HepG2 (cell line): ENCODE measurements around the gene YY1. TPM values are rescaled to one million over a fixed set of nuclear protein-coding genes. Genes with fewer than 3 reads are reported as not detected.

Source experiments
- BRD4 ChIP-seq: sonication (generic); formaldehyde crosslinking; IDR thresholded peaks from 2 replicates; pipeline ENCODE4 v1.4.0; 2020; ENCODE audit warnings: missing genetic modification reagents
- CENPX ChIP-seq: sonication (generic); formaldehyde crosslinking; IDR thresholded peaks from 2 replicates; pipeline ENCODE4 v1.9.0; 2021; ENCODE audit warnings: mild to moderate bottlenecking, missing genetic modification reagents, moderate library complexity
- FOXO1 ChIP-seq: sonication (generic); formaldehyde crosslinking; IDR thresholded peaks from 2 replicates; pipeline ENCODE4 v1.4.0; 2020; ENCODE audit warnings: missing genetic modification reagents
- FOXP1 ChIP-seq, 2 experiments: fragments of 450-650 bp in 1 of 2; IDR thresholded peaks; 2 replicates each; pipeline ENCODE4 v1.6.1; 2017 to 2018; ENCODE audit warnings: antibody characterized with exemption in 1 of 2
- GABPB1 ChIP-seq: IDR thresholded peaks from 2 replicates; pipeline ENCODE4 v1.6.1; 2016; ENCODE audit warnings: mild to moderate bottlenecking, missing genetic modification reagents, moderate library complexity, missing compliant biosample characterization
- HNRNPLL ChIP-seq: fragments of 200-400 bp; formaldehyde crosslinking; IDR thresholded peaks from 2 replicates; pipeline ENCODE4 v1.6.1; 2017; ENCODE audit warnings: mild to moderate bottlenecking, low read depth, low read length; ENCODE audit not compliant: poor library complexity, severe bottlenecking
- PREB ChIP-seq: sonication (generic); formaldehyde crosslinking; IDR thresholded peaks from 2 replicates; pipeline ENCODE4 v1.4.0; 2020; ENCODE audit warnings: missing genetic modification reagents
- TCF12 ChIP-seq, 2 experiments: fragments of 450-650 bp in 1 of 2; sonication (generic) in 1 of 2; formaldehyde crosslinking in 1 of 2; IDR thresholded peaks; 2 replicates each; pipeline versions ENCODE4 v1.6.1 to v1.8.0; 2017 to 2022; ENCODE audit warnings: antibody characterized with exemption in 1 of 2, mild to moderate bottlenecking in 1 of 2, missing genetic modification reagents in 1 of 2, moderate library complexity in 1 of 2
- TEAD3 ChIP-seq: optimal IDR thresholded peaks from 2 replicates; pipeline ENCODE3; 2016; ENCODE audit warnings: borderline replicate concordance
- TFE3 ChIP-seq: IDR thresholded peaks from 2 replicates; pipeline ENCODE4 v1.6.1; 2016
- THRA ChIP-seq: sonication (generic); formaldehyde crosslinking; IDR thresholded peaks from 2 replicates; pipeline ENCODE4 v1.4.0; 2020; ENCODE audit warnings: missing genetic modification reagents, borderline replicate concordance
- TRIM22 ChIP-seq: fragments of 450-650 bp; IDR thresholded peaks from 2 replicates; pipeline ENCODE4 v1.6.1; 2017
- ZKSCAN1 ChIP-seq: fragments of 150-350 bp; IDR thresholded peaks from 2 replicates; pipeline ENCODE4 v1.6.1; 2014; ENCODE audit warnings: low read length
- ZNF468 ChIP-seq: sonication (generic); formaldehyde crosslinking; IDR thresholded peaks from 2 replicates; pipeline ENCODE4 v1.8.0; 2022; ENCODE audit warnings: mild to moderate bottlenecking, moderate library complexity, missing genetic modification reagents
- ZNF678 ChIP-seq: sonication (generic); formaldehyde crosslinking; IDR thresholded peaks from 2 replicates; pipeline ENCODE4 v1.4.0; 2020; ENCODE audit warnings: mild to moderate bottlenecking, missing genetic modification reagents
- ZNF7 ChIP-seq: IDR thresholded peaks from 2 replicates; pipeline ENCODE4 v1.6.1; 2016; ENCODE audit warnings: missing biosample characterization, missing genetic modification reagents
- ZNF720 ChIP-seq: sonication (generic); formaldehyde crosslinking; IDR thresholded peaks from 2 replicates; pipeline ENCODE4 v1.4.0; 2020; ENCODE audit warnings: missing genetic modification reagents
- ZNF768 ChIP-seq: sonication (generic); formaldehyde crosslinking; IDR thresholded peaks from 2 replicates; pipeline ENCODE4 v1.4.0; 2020; ENCODE audit warnings: missing genetic modification reagents
- polyA plus RNA-seq, 8 experiments: library from polyadenylated mRNA; depleted of rRNA in 3 of 8; stranded (reverse) in 7 of 8; unstranded in 1 of 8; fragments of >200 nt; fragmentation: Illumina TruSeq in 4 of 8; extraction: Trizol in 4 of 8; gene quantifications; 2 replicates each; pipeline versions ENCODE4 v1.2.1 to v1.2.3, GENCODE V29; 2011 to 2016; ENCODE audit warnings: low read depth in 4 of 8, missing spikeins in 1 of 8, mixed read lengths in 1 of 8; ENCODE audit not compliant: insufficient read depth in 1 of 8
- total RNA-seq, 5 experiments: library from RNA; depleted of rRNA; stranded (reverse); fragments of >200 nt; fragmentation: Illumina TruSeq; extraction: Trizol; gene quantifications; 2 replicates each; pipeline ENCODE4 v1.2.3, GENCODE V29; 2016; ENCODE audit warnings: low read depth in 1 of 5

The YY1 gene
- total and polyA plus RNA-seq, 2 of the 13 experiments (the other 11 are each of a cell fraction or from before 2014, with no cell fraction given) = 29.4 to 68.1 TPM

GRCh38 chr14:100203962-100204834, 34.7 kb upstream of the YY1 start (continued):
- no peak for TF ChIP-seq GABPB1
- TF ChIP-seq FOXP1 (IDR thresholded peaks at IDR 0.05) = peak; percentile 14; the same call in 1 of the 2 replicates
- TF ChIP-seq FOXP1 (CRISPR knock-in tag; IDR thresholded peaks at IDR 0.05) = peak; percentile 83
- 0 out of 2 replicates have a peak, but pooled peaks have one; percentile 26 for TF ChIP-seq TFE3 (CRISPR knock-in tag)
- TF ChIP-seq FOXO1 (CRISPR knock-in tag) = peak; percentile 88
- TF ChIP-seq TRIM22 = no peak
- peak; percentile 83 for TF ChIP-seq THRA (CRISPR knock-in tag)
- TF ChIP-seq ZNF678 (CRISPR knock-in tag) = no peak
- TF ChIP-seq ZNF768 = no peak
- 0 out of 2 replicates have a peak, but pooled peaks have one; percentile 31 for TF ChIP-seq BRD4 (CRISPR knock-in tag)
- no peak for TF ChIP-seq ZNF468
- no peak for TF ChIP-seq TCF12 (IDR thresholded peaks at IDR 0.05)
- peak; percentile 69; the same call in 1 of the 2 replicates for TF ChIP-seq TCF12 (CRISPR knock-in tag; IDR thresholded peaks at IDR 0.05)
- TF ChIP-seq CENPX (CRISPR knock-in tag) = no peak
- TF ChIP-seq HNRNPLL = no peak
- TF ChIP-seq PREB = no peak
- TF ChIP-seq ZNF720 (CRISPR knock-in tag) = no peak
- TF ChIP-seq ZNF7 (CRISPR knock-in tag) = no peak
- no peak for TF ChIP-seq ZKSCAN1
- peak; percentile 97 for TF ChIP-seq TEAD3
